HCEC 1CT (cell line): ENCODE data around the gene MLIP.
A peak's percentile ranks its signal among the peaks of the same experiment; 100 is the strongest.
"Not testable (repeated sequence)": the region's sequence is repeated elsewhere in the genome, so short reads cannot be mapped to it uniquely, and the experiment has no call there.

Experiments used
- DNase-seq: peaks from one replicate; pipeline ENCODE4 v3.0.0-alpha.2; 2017

The MLIP gene

GRCh38 chr6:54238396-54238795 lies 127.2 kb downstream of the MLIP start:
- no peak for DNase-seq

- no peak for DNase-seq
These were observed 132.5 kb downstream of the MLIP start for GRCh38 chr6:54243699-54244098.

GRCh38 chr6:54244430-54244829 lies 133.2 kb downstream of the MLIP start:
- DNase-seq, result peak; percentile 26

GRCh38 chr6:54245265-54245664 lies 134.0 kb downstream of the MLIP start:
- no peak for DNase-seq

GRCh38 chr6:54248319-54248718 lies 137.1 kb downstream of the MLIP start:
- DNase-seq, result no peak

- no peak for DNase-seq
These were observed 137.8 kb downstream of the MLIP start for GRCh38 chr6:54248994-54249393.

- not testable (repeated sequence) for DNase-seq
These were observed 138.6 kb downstream of the MLIP start for GRCh38 chr6:54249812-54250211.

GRCh38 chr6:54252496-54252895 lies 141.3 kb downstream of the MLIP start:
- no peak for DNase-seq

GRCh38 chr6:54252916-54253315 lies 141.7 kb downstream of the MLIP start:
- no peak for DNase-seq

- DNase-seq, result no peak
These were observed 143.6 kb downstream of the MLIP start for GRCh38 chr6:54254886-54255285.

GRCh38 chr6:54255886-54256285 lies 144.6 kb downstream of the MLIP start:
- DNase-seq, result no peak

- no peak for DNase-seq
These were observed 148.8 kb downstream of the MLIP start for GRCh38 chr6:54260025-54260424.

- no peak for DNase-seq
These were observed 151.3 kb downstream of the MLIP start for GRCh38 chr6:54262499-54262898.

- DNase-seq, result no peak
These were observed 151.7 kb downstream of the MLIP start for GRCh38 chr6:54262971-54263370.

GRCh38 chr6:54264581-54265272 lies 153.5 kb downstream of the MLIP start:
- DNase-seq, result peak; percentile 9

- DNase-seq, result no peak
These were observed 155.2 kb downstream of the MLIP start for GRCh38 chr6:54266400-54266923.

GRCh38 chr6:54267798-54268197 lies 156.6 kb downstream of the MLIP start:
- DNase-seq, result peak; percentile 57

GRCh38 chr6:54273214-54273820 lies 162.1 kb downstream of the MLIP start:
- DNase-seq, result no peak

GRCh38 chr6:54274383-54274782 lies 163.1 kb downstream of the MLIP start:
- DNase-seq, result no peak

GRCh38 chr6:54282186-54282585 lies 170.9 kb downstream of the MLIP start:
- DNase-seq, result peak; percentile 90

- no peak for DNase-seq
These were observed 173.1 kb downstream of the MLIP start for GRCh38 chr6:54284161-54284860.

GRCh38 chr6:54285595-54285994 lies 174.4 kb downstream of the MLIP start:
- DNase-seq, result peak; percentile 14

- peak; percentile 24 for DNase-seq
These were observed 174.9 kb downstream of the MLIP start for GRCh38 chr6:54286141-54286540.

GRCh38 chr6:54288474-54288873 lies 177.2 kb downstream of the MLIP start:
- no peak for DNase-seq
